GM23338 (cell line): ENCODE measurements around the gene BICD2. TPM values are rescaled to one million over a fixed set of nuclear protein-coding genes. Genes with fewer than 3 reads are reported as not detected.

Experiments
- ATAC-seq: fragments of 200-7000 bp; cut with Tn5 transposase; 3 replicates; pipeline ENCODE4 v1.9.1; 2020
- DNase-seq: peaks from one replicate; pipeline ENCODE4 v3.0.0-alpha.2; 2015; ENCODE audit warnings: low spot score
- H2AFZ ChIP-seq: fragments of 200-600 bp; sonication (generic); 2 replicates; pipeline ENCODE4 v1.8.0; 2016; ENCODE audit warnings: antibody characterized with exemption, mild to moderate bottlenecking, moderate library complexity
- H3F3A ChIP-seq: fragments of 200-600 bp; sonication (generic); replicated peaks from 2 replicates; pipeline ENCODE4 v1.8.0; 2017; ENCODE audit warnings: antibody characterized with exemption, mixed run types, low read depth
- H3K27ac ChIP-seq: fragments of 200-600 bp; sonication (generic); 2 replicates; pipeline ENCODE4 v1.6.1; 2016; ENCODE audit warnings: low read depth
- H3K27me3 ChIP-seq: fragments of 200-600 bp; sonication (generic); 2 replicates; pipeline ENCODE4 v1.8.0; 2016; ENCODE audit warnings: mild to moderate bottlenecking, mixed run types, moderate library complexity; ENCODE audit not compliant: insufficient read depth
- H3K36me3 ChIP-seq: fragments of 200-600 bp; sonication (generic); 2 replicates; pipeline ENCODE4 v1.8.0; 2016; ENCODE audit warnings: mild to moderate bottlenecking; ENCODE audit not compliant: insufficient read depth
- H3K4me1 ChIP-seq: fragments of 200-600 bp; sonication (generic); 2 replicates; pipeline ENCODE4 v1.8.0; 2016; ENCODE audit warnings: mild to moderate bottlenecking, moderate library complexity; ENCODE audit not compliant: insufficient read depth
- H3K4me2 ChIP-seq: fragments of 200-600 bp; sonication (generic); 2 replicates; pipeline ENCODE4 v1.7.1; 2017; ENCODE audit warnings: mixed run types
- H3K4me3 ChIP-seq: fragments of 200-600 bp; sonication (generic); 2 replicates; pipeline ENCODE4 v1.6.1; 2016; ENCODE audit warnings: mixed run types
- H3K79me2 ChIP-seq: fragments of 200-600 bp; sonication (generic); replicated peaks from 2 replicates; pipeline ENCODE4 v1.8.0; 2017; ENCODE audit warnings: mild to moderate bottlenecking; ENCODE audit not compliant: insufficient read depth
- H3K9me2 ChIP-seq: fragments of 200-600 bp; sonication (generic); 2 replicates; pipeline ENCODE4 v1.8.0; 2017; ENCODE audit not compliant: insufficient read depth
- H4K20me1 ChIP-seq: fragments of 200-600 bp; sonication (generic); replicated peaks from 2 replicates; pipeline ENCODE4 v1.8.0; 2017; ENCODE audit warnings: mild to moderate bottlenecking; ENCODE audit not compliant: insufficient read depth
- H3K27ac Mint-ChIP-seq: 2 replicates; pipeline ENCODE4 v1.8.0; 2020; ENCODE audit warnings: inconsistent platforms, mild to moderate bottlenecking, moderate library complexity, mixed read lengths
- H3K27me3 Mint-ChIP-seq: 3 replicates; pipeline ENCODE4 v1.8.0; 2022; ENCODE audit warnings: low read depth, mild to moderate bottlenecking, moderate library complexity, mixed read lengths, inconsistent platforms; ENCODE audit not compliant: insufficient read depth, poor library complexity
- H3K36me3 Mint-ChIP-seq: 3 replicates; pipeline ENCODE4 v1.8.0; 2021; ENCODE audit warnings: low read depth, mild to moderate bottlenecking, inconsistent platforms, moderate library complexity, mixed read lengths
- H3K4me1 Mint-ChIP-seq: 3 replicates; pipeline ENCODE4 v1.8.0; 2020; ENCODE audit warnings: mild to moderate bottlenecking, inconsistent platforms, mixed read lengths
- H3K4me3 Mint-ChIP-seq: 3 replicates; pipeline ENCODE4 v1.8.0; 2021; ENCODE audit warnings: moderate library complexity, mild to moderate bottlenecking, inconsistent platforms, mixed read lengths
- H3K9me3 Mint-ChIP-seq: 3 replicates; pipeline ENCODE4 v1.8.0; 2020; ENCODE audit warnings: moderate library complexity, mild to moderate bottlenecking, inconsistent platforms, mixed read lengths
- CREB1 ChIP-seq: fragments of 250-450 bp; sonication (Bioruptor Pico); IDR thresholded peaks from 2 replicates; pipeline ENCODE4 v1.5.0; 2020; ENCODE audit warnings: low read depth, mild to moderate bottlenecking, moderate library complexity
- EZH2 ChIP-seq: fragments of 200-600 bp; sonication (generic); IDR thresholded peaks from one replicate; pipeline ENCODE4 v1.8.0; 2017; ENCODE audit warnings: antibody characterized with exemption, mild to moderate bottlenecking, low read depth; ENCODE audit not compliant: unreplicated experiment
- EZH2phosphoT487 ChIP-seq: fragments of 200-600 bp; sonication (generic); IDR thresholded peaks from one replicate; pipeline ENCODE4 v1.8.1; 2018; ENCODE audit warnings: antibody characterized with exemption; ENCODE audit not compliant: unreplicated experiment
- NANOG ChIP-seq: IDR thresholded peaks from 2 replicates; pipeline ENCODE4 v1.6.1; 2016; ENCODE audit warnings: antibody characterized with exemption, borderline replicate concordance
- POLR2AphosphoS5 ChIP-seq: IDR thresholded peaks from 2 replicates; pipeline ENCODE4 v1.6.1; 2016; ENCODE audit warnings: antibody characterized with exemption, low read depth
- STAT1 ChIP-seq: IDR thresholded peaks from one replicate; pipeline ENCODE4 v1.6.1; 2016; ENCODE audit warnings: antibody characterized with exemption; ENCODE audit not compliant: unreplicated experiment
- ZNF114 ChIP-seq: fragments of 250-450 bp; sonication (Bioruptor Pico); IDR thresholded peaks from 2 replicates; pipeline ENCODE4 v1.5.0; 2020; ENCODE audit warnings: mild to moderate bottlenecking, moderate library complexity
- ZNF331 ChIP-seq: fragments of 250-450 bp; sonication (Bioruptor Pico); IDR thresholded peaks from 2 replicates; pipeline ENCODE4 v1.5.0; 2020; ENCODE audit warnings: low read depth, mild to moderate bottlenecking, moderate library complexity
- ZNF462 ChIP-seq: fragments of 250-450 bp; sonication (Bioruptor Pico); IDR thresholded peaks from 2 replicates; pipeline ENCODE4 v1.5.0; 2020; ENCODE audit warnings: mild to moderate bottlenecking, moderate library complexity
- polyA plus RNA-seq: library from polyadenylated mRNA; unstranded; fragments of >200 nt; fragmentation: Nextera tagmentation; extraction: Ambion mirVana; gene quantifications from 2 replicates; pipeline ENCODE4 v1.2.1, GENCODE V29; 2016
- total RNA-seq: library from RNA; depleted of rRNA; stranded (reverse); fragments of >200 nt; shearing (Covaris generic); gene quantifications from 2 replicates; pipeline ENCODE4 v1.2.3, GENCODE V29; 2014

BICD2 gene
- total and polyA plus RNA-seq, 2 experiments from 2014 or later = 8.7 to 34.3 TPM

- TF ChIP-seq ZNF462 (CRISPR knock-in tag) (no peak), ZNF114 (CRISPR knock-in tag) (no peak), EZH2 (no peak)
Measured at GRCh38 chr9:92795598-92796336, 31.1 kb upstream of the BICD2 start (continued).

- TF ChIP-seq ZNF462 (CRISPR knock-in tag) = no peak
- TF ChIP-seq NANOG = no peak
- no peak for TF ChIP-seq ZNF331 (CRISPR knock-in tag)
- TF ChIP-seq CREB1 (CRISPR knock-in tag) = no peak
- TF ChIP-seq STAT1 = no peak
- TF ChIP-seq POLR2AphosphoS5 = no peak
- no peak for TF ChIP-seq EZH2phosphoT487
- no peak for TF ChIP-seq EZH2
- Histone ChIP-seq H2AFZ (no peak overlapping the region), H3K4me1 (peaks cover under 1% of the 10 kb centered on the region; the same call in 1 of the 2 replicates), H3K79me2 (no peaks in the 10 kb centered on the region), H3K36me3 (no peaks in the 10 kb centered on the region), H4K20me1 (no peaks in the 10 kb centered on the region), H3K4me3 (no peak overlapping the region), H3K9me2 (no peaks in the 10 kb centered on the region), H3F3A (no peaks in the 10 kb centered on the region), H3K27ac (no peak overlapping the region), H3K4me2 (no peak overlapping the region), H3K27me3 (no peaks in the 10 kb centered on the region)
- no peaks in the 10 kb centered on the region for H3K9me3 Mint-ChIP-seq
- H3K4me3 Mint-ChIP-seq = no peak overlapping the region
- no peak overlapping the region for H3K27ac Mint-ChIP-seq
- H3K27me3 Mint-ChIP-seq = peaks cover 3% of the 10 kb centered on the region
- ATAC-seq = no peak
- no peak for DNase-seq
- H3K4me1 Mint-ChIP-seq = no peaks in the 10 kb centered on the region; the same call in 2 of the 3 replicates
- no peaks in the 10 kb centered on the region for H3K36me3 Mint-ChIP-seq
Measured at GRCh38 chr9:92795000-92795399, 30.4 kb upstream of the BICD2 start.
